ENCODE results near the gene KSR1. TPM values are rescaled to one million over a fixed set of nuclear protein-coding genes. Genes with fewer than 3 reads are reported as not detected.

The KSR1 gene
- polyA plus RNA-seq, 1 of the 3 experiments (the other 2 are of a cell fraction): 7.5 TPM

GRCh38 chr17:27420211-27420950 is 35.9 kb upstream of the KSR1 start:
- TF ChIP-seq TAF1 (IDR thresholded peaks at IDR 0.05; ENCODE audit: borderline replicate concordance, low read depth, low read length): no peak
- TF ChIP-seq FOXJ3 (CRISPR knock-in tag; IDR thresholded peaks at IDR 0.05): no peak
- no peak for TF ChIP-seq FOSL2 (IDR thresholded peaks at IDR 0.05; ENCODE audit: borderline replicate concordance, low read depth)
- TF ChIP-seq MXI1 (IDR thresholded peaks at IDR 0.05; ENCODE audit: low read depth, low read length): no peak
- TF ChIP-seq CHD2 (IDR thresholded peaks at IDR 0.05; ENCODE audit: low read length, partially characterized antibody): no peak
- no peak for TF ChIP-seq JUND (IDR thresholded peaks at IDR 0.05)
- no peak for TF ChIP-seq USF2 (IDR thresholded peaks at IDR 0.05; ENCODE audit: borderline replicate concordance, low read depth, low read length)
- TF ChIP-seq TCF12 (IDR thresholded peaks at IDR 0.05): no peak
- no peak for TF ChIP-seq RXRA (IDR thresholded peaks at IDR 0.05; ENCODE audit: borderline replicate concordance, low read depth)
- no peak for TF ChIP-seq POLR2AphosphoS5 (IDR thresholded peaks at IDR 0.05; ENCODE audit: low read depth, low read length)
- TF ChIP-seq RFX5 (IDR thresholded peaks at IDR 0.05; ENCODE audit: low read length): no peak
- TF ChIP-seq EZH2phosphoT487 (IDR thresholded peaks at IDR 0.05; ENCODE audit: borderline replicate concordance, low read depth): no peak
- no peak for TF ChIP-seq MEF2A (IDR thresholded peaks at IDR 0.05; ENCODE audit: borderline replicate concordance, low read depth)
- TF ChIP-seq YY1 (IDR thresholded peaks at IDR 0.05; ENCODE audit: low read depth): no peak
- no peak for TF ChIP-seq MAX (IDR thresholded peaks at IDR 0.05; ENCODE audit: low read depth)
- TF ChIP-seq GATA2 (CRISPR knock-in tag; IDR thresholded peaks at IDR 0.05): no peak
- no peak for TF ChIP-seq SIN3A (IDR thresholded peaks at IDR 0.05; ENCODE audit: borderline replicate concordance, low read depth, low read length)
- no peak for TF ChIP-seq RAD21 (IDR thresholded peaks at IDR 0.05; ENCODE audit: low read length)
- no peaks in the 10 kb centered on the region for H3K79me2 ChIP-seq (ENCODE audit: insufficient read depth)
- no peak overlapping the region for H2AFZ ChIP-seq (ENCODE audit: low read depth)
- H3K27me3 ChIP-seq (ENCODE audit: insufficient read depth): no peaks in the 10 kb centered on the region
- no peak for DNase-seq
- no peak overlapping the region for H3K9ac ChIP-seq
- H3K4me1 ChIP-seq (ENCODE audit: control insufficient read depth in 1 of 2, insufficient read depth in 2 of 2, low read depth in 1 of 2, low read length in 1 of 2): no peaks in the 10 kb centered on the region; a peak in 1 of 4 replicates
- no peak overlapping the region for H3K27ac ChIP-seq (ENCODE audit: low read depth in 2 of 2, low read length in 1 of 2)
- H3F3A ChIP-seq (replicated peaks; ENCODE audit: insufficient read depth): no peaks in the 10 kb centered on the region
- no peaks in the 10 kb centered on the region for H4K20me1 ChIP-seq (ENCODE audit: insufficient read depth)
- POLR2A ChIA-PET: no interaction called here
- H3K4me3 ChIP-seq (ENCODE audit: low read depth in 2 of 2, low read length in 1 of 2): no peak overlapping the region
- WGBS (ENCODE audit: low lambda C conversion rate): 31% methylated on average over 6 of the region's 9 CpGs
- H3K9me3 ChIP-seq: no peaks in the 10 kb centered on the region
- no peaks in the 10 kb centered on the region for H3K9me2 ChIP-seq
- no peaks in the 10 kb centered on the region for H3K36me3 ChIP-seq (replicated peaks in 1 of 2; ENCODE audit: control insufficient read depth in 1 of 2, insufficient read depth in 2 of 2, low read length in 1 of 2)
- H3K4me2 ChIP-seq: no peak overlapping the region
- CTCF ChIA-PET: interaction anchor here (1.0 to 2.5 kb wide), 5 partner anchors 10 to 230 kb away, joined by 3 to 19 read pairs (median 3); partner anchors contain the start of gene KSR1

- Histone ChIP-seq H2AFZ (ENCODE audit: low read depth) (no peak overlapping the region), H3K36me3 (replicated peaks in 1 of 2; ENCODE audit: control insufficient read depth in 1 of 2, insufficient read depth in 2 of 2, low read length in 1 of 2) (no peaks in the 10 kb centered on the region), H3K4me2 (no peak overlapping the region), H3K27me3 (ENCODE audit: insufficient read depth) (no peaks in the 10 kb centered on the region), H3K4me3 (ENCODE audit: low read depth in 2 of 2, low read length in 1 of 2) (no peak overlapping the region), H4K20me1 (ENCODE audit: insufficient read depth) (no peaks in the 10 kb centered on the region), H3K4me1 (ENCODE audit: control insufficient read depth in 1 of 2, insufficient read depth in 2 of 2, low read depth in 1 of 2, low read length in 1 of 2) (no peaks in the 10 kb centered on the region), H3K9me2 (no peaks in the 10 kb centered on the region), H3K27ac (ENCODE audit: low read depth in 2 of 2, low read length in 1 of 2) (no peak overlapping the region), H3K9me3 (no peaks in the 10 kb centered on the region), H3K79me2 (ENCODE audit: insufficient read depth) (no peaks in the 10 kb centered on the region), H3K9ac (no peak overlapping the region), H3F3A (replicated peaks; ENCODE audit: insufficient read depth) (no peaks in the 10 kb centered on the region)
- ChIA-PET POLR2A (no interaction called here), CTCF (interaction anchor here (1.0 to 2.5 kb wide), 5 partner anchors 10 to 230 kb away, joined by 3 to 19 read pairs (median 3); partner anchors contain the start of gene KSR1)
- 83% methylated on average over 8 of the region's 10 CpGs for WGBS (ENCODE audit: low lambda C conversion rate)
- DNase-seq: no peak
- TF ChIP-seq TAF1 (IDR thresholded peaks at IDR 0.05; ENCODE audit: borderline replicate concordance, low read depth, low read length): no peak
- TF ChIP-seq RAD21 (IDR thresholded peaks at IDR 0.05; ENCODE audit: low read length): no peak
- no peak for TF ChIP-seq NFIC (IDR thresholded peaks at IDR 0.05; ENCODE audit: borderline replicate concordance)
- no peak for TF ChIP-seq REST (IDR thresholded peaks at IDR 0.05; ENCODE audit: low read depth, low read length)
- no peak for TF ChIP-seq YY1 (IDR thresholded peaks at IDR 0.05; ENCODE audit: low read depth)
- TF ChIP-seq CTCF (IDR thresholded peaks at IDR 0.05): no peak
- TF ChIP-seq TCF12 (IDR thresholded peaks at IDR 0.05): no peak
- TF ChIP-seq EP300 (IDR thresholded peaks at IDR 0.05; ENCODE audit: borderline replicate concordance in 1 of 2, low read depth in 1 of 2, low read length in 1 of 2): no peak
Observed at GRCh38 chr17:27421111-27421510, 35.1 kb upstream of the KSR1 start.
